Vagina (tissue), 2 donors: Measurements from ENCODE around the gene CENPT.

Experiments used
- CTCF ChIP-seq, 3 experiments: fragments of 450-650 bp in 2 of 3; fragments of 200-600 bp in 1 of 3; sonication (generic) in 1 of 3; IDR thresholded peaks; one replicate each; pipeline ENCODE4 v1.5.1; 2017 to 2019; ENCODE audit warnings: antibody characterized with exemption in 3 of 3, mild to moderate bottlenecking in 2 of 3, moderate library complexity in 2 of 3
- POLR2AphosphoS5 ChIP-seq, 2 donors: sonication (generic); formaldehyde crosslinking; IDR thresholded peaks; one replicate each; pipeline ENCODE4 v1.9.0; 2017; ENCODE audit warnings: antibody characterized with exemption in 2 of 2, mild to moderate bottlenecking in 2 of 2, low read depth in 1 of 2; ENCODE audit not compliant: insufficient read depth in 1 of 2

DNA sequence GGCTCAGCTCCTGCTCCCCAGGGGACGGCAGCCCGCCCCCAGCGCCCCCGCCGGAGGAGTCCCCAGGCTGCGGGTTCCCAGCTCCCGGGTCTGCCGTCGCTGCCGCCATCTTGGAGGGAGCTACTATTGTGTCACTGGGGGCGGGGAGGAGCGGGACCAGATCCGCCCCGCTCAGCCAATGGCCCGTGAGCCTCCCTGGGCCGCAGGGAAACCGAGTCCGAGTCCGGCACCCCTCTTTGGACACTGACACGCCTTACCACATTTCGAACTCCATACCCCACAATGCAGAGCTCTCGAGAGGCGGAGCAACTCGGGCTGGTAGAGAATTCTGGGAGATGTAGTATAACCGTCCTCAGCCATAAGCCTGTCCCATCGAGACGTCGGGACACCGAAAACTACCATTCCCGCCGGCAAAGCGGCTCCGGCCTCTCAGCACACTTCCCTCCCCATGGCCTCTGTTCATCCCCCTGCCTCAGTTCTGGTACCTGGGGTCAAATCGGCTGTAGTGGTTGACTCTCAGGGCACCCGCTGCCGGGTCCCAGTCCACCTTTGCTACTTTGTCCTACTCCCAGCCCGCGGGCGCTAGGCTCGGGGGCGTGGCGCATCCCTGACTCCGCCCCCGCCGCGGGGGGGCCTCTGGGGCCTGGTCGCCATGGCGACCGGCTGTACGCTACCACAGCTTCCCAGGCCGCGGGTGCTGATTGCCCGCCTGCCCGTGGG, 40.9 kb downstream of the CENPT start, which contains the start of the genes RANBP10 and TSNAXIP1:
- no peak for TF ChIP-seq CTCF (IDR thresholded peaks at IDR 0.05)
- peak; percentile 91 to 95 for TF ChIP-seq POLR2AphosphoS5 (IDR thresholded peaks at IDR 0.05; ENCODE audit: insufficient read depth in 1 of 2, low read depth in 1 of 2)
